Measurements from ENCODE around the gene GAS2.

The GAS2 gene

DNA sequence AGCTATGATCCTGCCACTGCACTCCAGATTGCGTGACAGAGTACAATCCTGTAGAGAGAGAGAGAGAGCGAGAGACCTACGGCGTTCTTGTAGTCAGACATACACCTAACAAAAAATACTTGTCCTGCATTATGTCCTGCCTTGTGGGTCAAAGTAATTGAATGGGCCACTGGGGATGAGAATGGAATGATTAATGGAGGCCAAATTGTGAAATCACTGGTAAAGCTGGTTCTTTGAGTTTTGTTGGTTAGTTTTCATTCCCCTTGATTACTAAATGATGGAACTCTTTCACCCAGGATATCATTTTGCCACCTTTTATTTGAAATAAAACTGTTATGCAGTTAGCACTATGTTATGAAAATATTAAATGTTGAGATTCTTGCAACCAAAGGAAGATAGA, 18.7 kb downstream of the GAS2 start:
- H3K4me3 ChIP-seq (ENCODE audit: control insufficient read depth, low read depth, low read length) = no peak overlapping the region
- DNase-seq (ENCODE audit: low read depth) = no peak
- TF ChIP-seq, protein P1, sequence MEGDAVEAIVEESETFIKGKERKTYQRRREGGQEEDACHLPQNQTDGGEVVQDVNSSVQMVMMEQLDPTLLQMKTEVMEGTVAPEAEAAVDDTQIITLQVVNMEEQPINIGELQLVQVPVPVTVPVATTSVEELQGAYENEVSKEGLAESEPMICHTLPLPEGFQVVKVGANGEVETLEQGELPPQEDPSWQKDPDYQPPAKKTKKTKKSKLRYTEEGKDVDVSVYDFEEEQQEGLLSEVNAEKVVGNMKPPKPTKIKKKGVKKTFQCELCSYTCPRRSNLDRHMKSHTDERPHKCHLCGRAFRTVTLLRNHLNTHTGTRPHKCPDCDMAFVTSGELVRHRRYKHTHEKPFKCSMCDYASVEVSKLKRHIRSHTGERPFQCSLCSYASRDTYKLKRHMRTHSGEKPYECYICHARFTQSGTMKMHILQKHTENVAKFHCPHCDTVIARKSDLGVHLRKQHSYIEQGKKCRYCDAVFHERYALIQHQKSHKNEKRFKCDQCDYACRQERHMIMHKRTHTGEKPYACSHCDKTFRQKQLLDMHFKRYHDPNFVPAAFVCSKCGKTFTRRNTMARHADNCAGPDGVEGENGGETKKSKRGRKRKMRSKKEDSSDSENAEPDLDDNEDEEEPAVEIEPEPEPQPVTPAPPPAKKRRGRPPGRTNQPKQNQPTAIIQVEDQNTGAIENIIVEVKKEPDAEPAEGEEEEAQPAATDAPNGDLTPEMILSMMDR (conservative IDR thresholded peaks at IDR 0.05; ENCODE audit: control insufficient read depth, insufficient read depth, low read depth, low read length) = no peak

DNA sequence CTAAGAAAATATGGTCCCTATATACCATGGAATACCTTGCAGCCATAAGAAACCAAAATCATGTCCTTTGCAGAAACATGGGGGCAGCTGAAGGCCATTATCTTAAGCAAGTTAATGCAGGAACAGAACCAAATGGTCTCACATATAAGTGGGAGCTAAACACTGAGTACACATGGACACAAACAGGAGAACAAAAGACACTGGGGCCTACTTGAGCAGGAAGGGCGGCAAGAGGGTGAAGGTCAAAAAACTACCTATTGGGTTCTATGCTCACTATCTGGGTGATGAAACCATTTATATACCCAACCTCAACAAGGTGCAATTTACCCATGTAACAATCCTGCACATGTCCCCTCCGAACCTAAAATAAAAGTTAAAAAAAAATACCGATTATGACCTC, 22.5 kb downstream of the GAS2 start:
- H3K4me3 ChIP-seq (ENCODE audit: control insufficient read depth, low read depth, low read length) = no peak overlapping the region
- no peak for DNase-seq (ENCODE audit: low read depth)
- TF ChIP-seq, protein P1 (conservative IDR thresholded peaks at IDR 0.05; ENCODE audit: control insufficient read depth, insufficient read depth, low read depth, low read length) = no peak

DNA sequence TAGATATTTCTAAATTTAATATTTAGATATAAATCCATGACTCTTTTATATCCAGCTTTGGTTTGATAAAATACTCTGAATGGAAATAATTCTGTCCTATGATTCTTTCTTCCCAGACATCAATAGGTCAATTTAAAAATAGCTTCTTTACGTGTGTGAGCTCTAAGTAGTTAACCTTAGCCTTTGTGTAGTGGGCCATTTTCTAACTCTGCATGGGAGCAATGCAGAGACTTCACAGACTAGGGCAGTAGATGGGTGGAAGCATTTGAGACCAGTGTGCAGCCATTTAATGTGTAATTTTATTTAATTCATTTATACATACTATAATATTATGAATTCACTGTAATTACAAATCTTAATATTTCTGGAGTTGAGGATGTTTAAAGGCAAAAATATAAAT, 23.8 kb downstream of the GAS2 start:
- TF ChIP-seq, protein P1 (conservative IDR thresholded peaks at IDR 0.05; ENCODE audit: control insufficient read depth, insufficient read depth, low read depth, low read length) = no peak
- no peak for DNase-seq (ENCODE audit: low read depth)
- no peak overlapping the region for H3K4me3 ChIP-seq (ENCODE audit: control insufficient read depth, low read depth, low read length)

DNA sequence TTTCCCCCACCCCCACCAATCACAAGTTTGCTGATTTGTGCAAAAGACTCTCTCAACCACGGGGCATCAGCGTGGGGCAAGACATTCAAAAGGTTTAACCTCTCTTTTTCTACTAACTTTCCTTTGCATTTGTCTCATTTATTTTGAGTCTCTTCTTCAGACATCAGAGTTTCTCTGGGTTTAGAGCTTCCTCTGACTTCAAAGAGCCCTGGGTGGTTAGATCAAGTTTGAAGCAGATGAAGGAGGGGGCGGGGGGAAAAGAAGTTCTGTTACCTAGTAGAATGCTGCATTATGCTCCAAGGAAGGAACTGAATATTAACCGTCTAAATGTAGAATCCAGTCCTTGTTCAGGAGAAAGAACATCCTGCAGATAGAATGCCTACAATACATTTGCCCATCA, 24.5 kb downstream of the GAS2 start:
- no peak for DNase-seq (ENCODE audit: low read depth)
- no peak overlapping the region for H3K4me3 ChIP-seq (ENCODE audit: control insufficient read depth, low read depth, low read length)
- TF ChIP-seq, protein P1 (conservative IDR thresholded peaks at IDR 0.05; ENCODE audit: control insufficient read depth, insufficient read depth, low read depth, low read length) = no peak

DNA sequence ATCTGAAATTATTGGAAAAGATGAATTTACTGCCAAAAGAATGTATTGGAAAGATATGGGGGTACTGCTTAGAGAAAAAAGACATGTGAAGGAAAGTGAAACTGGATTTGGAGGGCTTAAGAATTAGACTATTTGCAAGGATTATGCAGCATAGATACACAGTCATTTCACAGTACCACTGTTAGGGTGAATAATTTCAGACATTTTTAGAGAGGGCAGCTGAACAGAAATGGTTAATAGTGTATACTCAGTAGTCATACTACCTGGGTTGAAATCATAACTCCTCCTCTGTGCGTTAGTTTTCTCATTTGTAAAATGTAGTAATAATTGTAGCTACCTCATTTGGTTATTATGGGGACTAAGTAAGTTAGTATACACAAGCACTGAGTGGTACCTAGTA, 33.0 kb downstream of the GAS2 start:
- no peak overlapping the region for H3K4me3 ChIP-seq (ENCODE audit: control insufficient read depth, low read depth, low read length)
- no peak for DNase-seq (ENCODE audit: low read depth)
- TF ChIP-seq, protein P1 (conservative IDR thresholded peaks at IDR 0.05; ENCODE audit: control insufficient read depth, insufficient read depth, low read depth, low read length) = no peak

DNA sequence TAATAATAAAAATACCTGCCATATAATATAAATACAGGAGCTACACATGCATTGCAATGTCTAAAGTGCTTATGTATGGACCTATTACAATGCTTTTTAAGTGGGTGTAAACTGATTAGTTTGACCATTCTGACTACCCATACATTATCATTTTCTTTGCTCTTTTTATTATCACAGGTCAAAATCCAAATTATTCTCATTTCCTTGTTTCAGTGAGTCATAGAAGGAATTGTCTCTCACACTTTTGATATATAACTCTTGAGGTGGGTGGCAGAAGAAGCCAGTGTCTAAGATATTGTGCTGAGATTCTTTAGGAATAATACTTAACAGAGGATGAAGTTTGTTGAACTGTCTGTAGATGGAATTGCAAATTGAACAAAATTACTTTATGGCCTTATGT, 35.6 kb downstream of the GAS2 start:
- TF ChIP-seq, protein P1 (conservative IDR thresholded peaks at IDR 0.05; ENCODE audit: control insufficient read depth, insufficient read depth, low read depth, low read length) = no peak
- H3K4me3 ChIP-seq (ENCODE audit: control insufficient read depth, low read depth, low read length) = no peak overlapping the region
- no peak for DNase-seq (ENCODE audit: low read depth)

DNA sequence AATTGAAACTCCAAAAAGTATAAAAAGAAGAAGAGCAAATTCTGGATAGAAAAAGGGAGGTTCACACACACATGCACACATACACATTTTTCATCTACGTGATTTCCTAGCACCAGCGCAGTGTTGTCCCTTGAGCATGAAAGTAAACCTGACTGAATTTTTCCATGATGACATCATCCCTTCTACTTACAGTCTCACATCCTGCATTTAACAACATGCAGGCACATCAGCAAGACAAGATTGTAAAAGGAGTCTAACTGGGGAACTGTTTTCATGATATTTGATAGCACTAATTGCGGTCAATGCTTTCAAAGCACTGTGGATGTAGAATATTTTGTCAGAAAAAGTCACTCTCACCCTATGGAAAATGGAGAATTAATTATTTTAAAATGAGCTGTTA, 36.6 kb downstream of the GAS2 start:
- H3K4me3 ChIP-seq (ENCODE audit: control insufficient read depth, low read depth, low read length) = no peak overlapping the region
- TF ChIP-seq, protein P1 (conservative IDR thresholded peaks at IDR 0.05; ENCODE audit: control insufficient read depth, insufficient read depth, low read depth, low read length) = no peak
- peak; percentile 22 for DNase-seq (ENCODE audit: low read depth)

All from fibroblast of mammary gland (primary cell).